HG03457 (cell line): ENCODE data around the gene RAPGEF5.
"Not testable (repeated sequence)": the region's sequence is repeated elsewhere in the genome, so short reads cannot be mapped to it uniquely, and the experiment has no call there.

Experiments used
- ATAC-seq: cut with Tn5 transposase; IDR thresholded peaks from one replicate; pipeline ENCODE4 v1.9.1; 2021; ENCODE audit warnings: moderate number of reproducible peaks; ENCODE audit not compliant: unreplicated experiment

The RAPGEF5 gene

DNA sequence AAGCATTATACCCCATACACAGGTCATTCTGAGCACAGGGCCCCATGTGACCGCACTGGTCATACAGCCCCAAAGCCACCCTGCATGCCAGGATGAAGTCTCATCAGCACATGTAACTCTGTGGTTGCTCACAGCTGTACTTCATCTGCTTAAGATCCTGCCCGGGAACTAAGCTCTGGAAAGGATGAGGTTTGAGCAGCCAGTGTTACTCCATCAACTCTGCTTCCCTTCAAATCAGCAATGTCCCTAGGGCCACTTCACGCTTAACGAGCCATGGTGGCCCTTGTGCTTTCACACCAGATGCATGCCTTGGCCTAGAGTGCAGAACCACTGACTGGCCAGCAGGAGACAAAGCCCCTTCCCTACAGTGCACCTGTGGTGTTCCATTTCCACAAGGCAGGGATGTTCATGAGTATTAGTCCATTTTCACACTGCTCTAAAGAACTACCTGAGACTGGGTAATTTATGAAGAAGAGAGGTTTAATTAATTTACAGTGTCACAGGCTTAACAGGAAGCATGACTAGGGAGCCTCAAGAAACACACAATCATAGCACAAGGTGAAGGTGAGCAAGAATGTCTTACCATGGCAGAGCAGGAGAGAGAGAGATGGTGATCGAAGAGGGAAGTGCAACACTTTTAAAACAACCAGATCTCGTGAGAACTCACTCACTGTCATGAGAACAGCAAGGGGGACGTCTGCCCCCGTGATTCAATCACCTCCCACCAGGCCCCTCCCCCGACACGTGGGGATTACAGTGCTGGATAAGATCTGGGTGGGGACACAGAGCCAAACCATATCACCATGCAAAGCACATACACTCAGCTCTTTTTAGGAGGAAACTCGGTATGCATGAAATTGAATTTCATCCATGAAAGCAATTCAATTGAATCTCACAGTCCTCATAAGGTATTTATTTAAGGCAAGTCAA, 262.3 kb downstream of the RAPGEF5 start:
- no peak for ATAC-seq

DNA sequence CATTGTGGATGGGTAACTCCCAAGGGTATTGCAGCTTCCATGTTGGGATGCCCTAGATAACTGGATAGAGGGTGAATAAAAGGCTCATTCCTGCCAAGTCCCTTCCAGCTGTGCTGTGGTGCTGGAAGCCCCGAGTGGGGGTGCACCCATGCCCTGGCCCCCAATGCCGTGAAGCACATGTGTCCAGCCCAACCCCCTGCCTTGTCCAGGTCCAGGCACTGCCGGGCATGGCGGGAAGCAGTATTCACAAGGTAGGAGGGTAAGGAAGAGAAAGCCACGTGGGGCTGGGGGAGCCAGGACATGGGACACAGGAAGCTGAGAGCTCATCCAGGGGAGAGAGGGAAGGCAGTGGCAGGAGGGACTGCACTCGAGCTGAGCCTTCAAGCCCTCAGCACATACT, 263.0 kb downstream of the RAPGEF5 start:
- ATAC-seq = no peak

DNA sequence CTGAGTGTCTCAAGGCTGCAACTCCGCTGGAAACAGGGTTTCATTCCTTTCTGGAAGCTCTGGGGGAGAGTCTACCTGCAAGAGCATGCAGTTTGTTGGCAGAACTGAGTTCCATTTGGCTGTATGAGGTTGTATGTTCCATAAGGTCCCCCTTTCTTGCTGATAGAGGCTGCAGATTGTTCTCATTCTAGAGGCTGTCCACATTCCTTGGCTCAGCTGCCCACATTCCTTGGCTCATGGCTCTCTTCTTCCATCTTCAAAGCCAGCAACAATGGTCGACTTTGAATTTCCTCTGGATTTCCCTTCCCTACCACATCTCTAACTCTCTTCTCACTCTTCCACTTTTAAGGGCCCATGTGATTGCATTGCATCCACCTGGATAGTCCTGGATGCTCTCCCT, 264.0 kb downstream of the RAPGEF5 start:
- no peak for ATAC-seq

DNA sequence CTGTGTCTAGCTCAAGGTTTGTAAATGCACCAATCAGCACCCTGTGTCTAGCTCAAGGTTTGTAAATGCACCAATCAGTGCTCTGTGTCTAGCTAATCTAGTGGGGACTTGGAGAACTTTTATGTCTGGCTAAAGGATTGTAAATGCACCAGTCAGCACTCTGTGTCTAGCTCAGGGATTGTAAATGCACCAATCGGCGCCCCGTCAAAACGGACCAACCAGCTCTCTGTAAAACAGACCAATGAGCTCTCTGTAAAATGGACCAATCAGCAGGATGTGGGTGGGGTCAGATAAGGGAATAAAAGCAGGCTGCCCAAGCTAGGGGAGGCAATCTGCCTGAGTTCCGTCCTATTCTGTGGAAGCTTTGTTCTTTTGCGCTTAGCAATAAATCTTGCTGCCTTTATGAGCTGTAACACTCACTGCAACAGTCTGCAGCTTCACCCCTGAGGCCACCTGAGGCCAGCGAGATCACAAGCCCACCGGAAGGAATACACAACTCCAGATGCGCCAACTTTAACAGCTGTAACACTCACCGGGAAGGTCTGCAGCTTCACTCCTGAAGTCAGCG, 265.9 kb downstream of the RAPGEF5 start:
- not testable (repeated sequence) for ATAC-seq

DNA sequence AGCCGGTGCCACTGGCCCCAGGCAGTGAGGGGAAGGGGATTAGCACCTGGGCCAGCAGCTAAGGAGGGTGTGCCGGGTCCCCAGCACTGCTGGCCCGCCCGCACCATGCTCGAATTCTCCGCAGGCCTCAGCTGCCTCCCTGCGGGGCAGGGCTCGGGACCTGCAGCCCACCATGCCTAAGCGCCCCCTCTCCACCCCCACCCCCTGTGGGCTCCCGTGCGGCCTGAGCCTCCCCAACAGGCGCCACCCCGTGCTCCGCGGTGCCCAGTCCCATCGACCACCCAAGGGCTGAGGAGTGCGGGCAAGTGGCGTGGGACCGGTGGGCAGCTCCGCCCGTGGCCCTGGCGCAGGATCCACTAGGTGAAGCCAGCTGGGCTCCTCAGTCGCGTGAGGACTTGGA, 266.4 kb downstream of the RAPGEF5 start:
- no peak for ATAC-seq

DNA sequence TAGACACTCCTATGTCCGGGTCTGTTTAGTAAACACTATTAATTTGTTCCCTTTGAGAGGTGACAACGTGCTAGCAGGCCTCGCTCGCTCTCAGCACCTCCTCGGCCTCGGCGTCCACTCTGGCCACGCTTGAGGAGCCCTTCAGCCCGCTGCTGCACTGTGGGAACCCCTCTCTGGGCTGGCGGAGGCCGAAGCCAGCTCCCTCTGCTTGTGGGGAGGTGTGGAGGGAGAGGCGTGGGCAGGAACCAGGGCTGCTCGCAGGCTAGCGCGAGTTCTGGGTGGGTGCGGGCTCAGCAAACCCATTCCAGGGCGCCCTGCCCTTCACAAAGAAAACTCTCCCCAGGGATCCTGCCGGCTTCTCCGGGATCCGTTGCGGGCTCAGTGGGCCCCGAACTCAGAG, 266.8 kb downstream of the RAPGEF5 start:
- ATAC-seq = no peak

DNA sequence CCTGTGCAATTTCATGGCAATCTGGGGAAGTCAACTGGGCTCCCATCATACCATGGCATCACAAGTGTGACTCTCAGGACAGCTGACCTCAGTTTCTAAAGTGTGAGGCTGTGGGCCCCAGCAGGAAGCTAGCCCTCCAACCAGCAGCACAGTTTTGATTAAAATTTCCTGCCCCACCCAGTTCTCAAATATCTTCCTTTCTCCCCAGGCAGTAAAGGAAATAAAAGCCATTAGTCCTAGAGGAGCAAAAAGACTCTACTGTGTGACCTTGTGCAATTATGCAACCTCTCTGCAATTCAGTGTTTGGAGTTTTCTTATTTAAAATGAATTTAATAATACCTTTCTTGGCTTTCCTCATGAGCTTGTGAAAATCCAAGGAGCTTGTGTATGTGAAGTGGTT, 268.1 kb downstream of the RAPGEF5 start:
- no peak for ATAC-seq

DNA sequence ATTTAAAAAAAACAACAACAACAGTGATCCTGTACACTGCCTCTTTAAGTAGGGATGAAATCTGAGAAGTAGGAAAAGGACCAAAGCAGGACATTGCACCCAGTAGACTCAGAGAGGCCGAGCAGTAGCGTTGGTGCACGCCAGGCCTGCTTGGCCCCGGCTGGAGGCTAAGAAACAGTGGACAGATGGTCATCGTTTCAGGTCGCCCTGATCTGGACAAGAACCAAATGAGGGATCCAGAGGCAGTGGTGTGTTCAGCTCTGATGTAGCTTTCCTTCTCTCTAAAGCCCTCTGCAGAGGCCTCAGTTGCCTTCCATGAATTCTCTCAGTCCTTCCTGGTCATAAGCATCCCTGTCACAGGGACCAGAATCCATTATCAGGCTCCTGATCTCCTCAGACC, 269.1 kb downstream of the RAPGEF5 start:
- ATAC-seq = no peak

DNA sequence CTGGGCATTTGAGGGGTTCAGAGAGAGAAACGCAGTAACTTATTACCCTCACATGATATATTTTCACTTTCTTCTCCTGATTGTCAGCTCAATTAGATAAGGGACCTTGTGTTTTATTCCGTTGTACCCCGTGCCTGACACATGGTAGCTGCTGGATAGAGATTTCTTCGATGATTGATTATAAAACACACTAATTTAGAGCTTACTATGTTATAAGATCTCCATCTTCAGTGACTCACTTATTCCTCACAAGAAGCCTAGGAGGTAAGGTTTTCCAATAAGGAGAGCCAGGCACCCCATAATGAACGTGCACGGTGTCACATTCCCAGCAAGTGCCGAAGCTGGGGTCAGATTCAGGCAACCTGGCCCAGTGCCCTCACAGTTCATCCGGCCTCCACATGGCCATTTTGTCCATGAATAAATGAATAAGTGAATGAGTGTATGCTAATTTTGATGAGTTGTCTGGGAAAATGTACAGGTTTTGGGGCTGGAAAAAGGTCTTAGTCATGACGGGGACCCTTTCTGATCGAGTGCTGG, 273.2 kb downstream of the RAPGEF5 start:
- no peak for ATAC-seq

DNA sequence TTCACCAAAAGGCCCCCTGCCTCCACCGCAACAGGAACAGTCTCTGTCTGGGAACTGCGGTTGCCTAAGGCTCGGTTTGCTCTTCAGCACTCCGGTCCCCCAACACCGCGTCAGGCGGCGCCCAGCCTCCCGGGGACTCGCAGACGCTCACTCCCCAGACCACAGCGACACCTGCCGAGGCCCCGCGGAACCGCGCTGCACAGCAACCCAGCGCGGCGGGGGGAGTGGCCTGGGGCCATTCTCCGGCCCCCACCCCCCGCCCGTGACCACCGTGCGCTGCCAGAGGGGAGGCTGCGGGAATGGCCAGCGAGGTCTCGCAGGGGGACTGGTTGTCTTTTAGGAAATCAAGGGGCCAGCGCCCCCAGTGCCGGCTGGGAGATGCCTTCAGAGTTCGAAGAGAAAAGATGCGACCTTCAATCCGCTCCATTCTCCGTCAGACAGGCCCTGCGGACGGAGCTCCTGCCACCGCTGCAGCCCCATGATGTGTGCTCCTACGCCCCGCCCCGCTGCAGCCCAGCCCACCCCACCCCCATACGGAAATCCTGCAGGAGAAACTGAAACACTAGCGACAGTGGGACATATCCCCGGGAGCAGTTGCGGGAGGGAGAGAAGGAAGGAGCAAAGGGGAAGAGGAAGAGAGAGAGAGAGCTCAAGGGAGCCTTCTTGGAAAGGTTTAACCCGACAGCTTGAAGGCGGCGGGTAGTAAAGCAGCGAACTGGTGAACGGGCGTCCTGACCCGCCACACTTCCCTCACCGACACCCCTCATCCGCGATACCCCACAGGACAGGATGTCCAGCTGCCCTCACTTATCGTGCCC, 273.9 kb downstream of the RAPGEF5 start:
- ATAC-seq = peak; percentile 99

DNA sequence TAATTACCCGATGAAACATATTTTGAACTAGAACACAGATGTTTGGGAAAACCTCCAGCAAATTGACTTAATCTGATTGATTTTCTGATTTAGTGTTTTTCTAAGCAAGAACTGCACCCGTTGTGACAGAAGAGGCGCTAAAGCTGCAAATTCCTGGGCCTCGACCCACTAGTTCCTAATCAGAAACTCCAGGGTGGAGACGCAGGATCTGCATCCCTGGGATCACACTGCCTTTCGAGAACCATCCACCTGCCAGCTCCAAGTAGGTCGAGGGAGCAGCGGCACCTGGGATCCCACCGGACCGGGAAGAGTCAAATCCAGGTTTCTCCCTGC, 274.4 kb downstream of the RAPGEF5 start:
- no peak for ATAC-seq

DNA sequence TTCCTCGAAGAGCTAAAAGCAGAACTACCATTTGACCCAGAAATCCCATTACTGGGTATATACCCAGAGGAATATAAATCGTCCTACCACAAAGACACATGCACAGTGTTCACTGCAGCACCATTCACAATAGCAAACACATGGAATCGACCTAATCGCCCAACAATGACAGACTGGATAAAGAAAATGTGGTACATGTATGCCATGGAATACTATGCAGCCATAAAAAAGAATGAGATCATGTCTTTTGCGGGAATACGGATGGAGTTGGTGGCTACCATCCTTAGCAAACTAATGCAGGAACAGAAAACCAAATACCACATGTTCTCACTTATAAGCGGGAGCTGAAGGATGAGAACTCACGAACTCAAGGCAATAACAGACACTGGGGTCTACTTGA, 276.7 kb downstream of the RAPGEF5 start:
- not testable (repeated sequence) for ATAC-seq

DNA sequence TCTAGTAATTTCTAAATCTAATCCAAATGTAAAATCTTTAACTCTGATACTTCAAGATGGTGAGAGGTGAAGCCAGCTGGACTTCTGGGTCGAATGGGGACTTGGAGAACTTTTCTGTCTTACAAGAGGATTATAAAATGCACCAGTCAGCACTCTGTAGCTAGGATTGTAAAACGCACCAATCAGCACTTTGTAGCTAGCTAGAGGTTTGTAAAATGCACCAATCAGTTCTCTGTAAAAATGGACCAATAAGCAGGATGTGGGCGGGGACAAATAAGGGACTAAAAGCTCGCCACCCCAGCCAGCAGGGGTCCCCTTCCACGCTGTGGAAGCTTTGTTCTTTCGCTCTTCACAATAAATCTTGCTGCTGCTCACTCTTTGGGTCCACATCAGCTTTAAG, 278.1 kb downstream of the RAPGEF5 start:
- ATAC-seq = not testable (repeated sequence)

DNA sequence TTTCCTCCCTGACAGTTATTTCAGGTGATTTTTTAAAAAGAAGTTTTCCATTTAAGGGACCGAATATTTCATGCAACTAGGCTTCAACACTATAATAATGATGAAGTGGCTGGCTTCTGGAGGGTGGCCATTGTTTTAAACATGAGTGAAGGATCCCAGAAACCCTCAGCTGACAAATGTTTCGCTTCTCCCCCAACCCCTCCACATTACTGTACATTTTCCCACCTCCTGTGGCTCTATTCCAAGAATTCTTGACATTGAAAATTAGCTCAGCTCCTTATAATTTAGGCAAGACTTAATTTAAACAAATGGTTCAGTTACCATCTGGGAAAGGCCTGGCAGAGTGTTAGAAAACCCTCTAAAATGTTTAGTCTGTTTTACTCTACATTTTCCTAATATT, 281.4 kb downstream of the RAPGEF5 start:
- ATAC-seq = no peak

DNA sequence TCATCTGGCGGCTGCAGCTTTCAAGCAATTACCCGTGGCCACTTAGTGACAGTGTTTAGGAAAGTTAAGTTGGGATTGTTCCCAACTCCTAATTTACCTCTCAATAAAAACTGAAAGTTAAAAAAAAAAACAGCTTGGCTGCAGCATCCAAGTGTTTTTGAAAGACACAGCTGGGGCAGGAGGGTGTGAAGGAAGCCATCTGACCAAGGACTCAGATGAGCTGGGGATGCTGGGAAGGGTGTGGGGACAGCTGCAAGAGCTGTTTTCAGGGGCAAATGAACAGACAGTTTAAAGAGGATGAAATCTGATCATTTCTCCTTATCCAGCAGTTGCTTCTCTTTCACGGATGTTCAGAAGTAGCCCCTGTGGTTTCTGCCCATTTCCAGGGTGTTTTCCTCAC, 282.1 kb downstream of the RAPGEF5 start:
- ATAC-seq = no peak
